Measurements from ENCODE around the gene C1QTNF4. TPM values are rescaled to one million over a fixed set of nuclear protein-coding genes. Genes with fewer than 3 reads are reported as not detected.
A peak's percentile ranks its signal among the peaks of the same experiment; 100 is the strongest.

Gene C1QTNF4
- total and polyA plus RNA-seq, 9 of the 15 experiments (the other 6 are each of a cell fraction or from before 2014, with no cell fraction given) = not detected

DNA sequence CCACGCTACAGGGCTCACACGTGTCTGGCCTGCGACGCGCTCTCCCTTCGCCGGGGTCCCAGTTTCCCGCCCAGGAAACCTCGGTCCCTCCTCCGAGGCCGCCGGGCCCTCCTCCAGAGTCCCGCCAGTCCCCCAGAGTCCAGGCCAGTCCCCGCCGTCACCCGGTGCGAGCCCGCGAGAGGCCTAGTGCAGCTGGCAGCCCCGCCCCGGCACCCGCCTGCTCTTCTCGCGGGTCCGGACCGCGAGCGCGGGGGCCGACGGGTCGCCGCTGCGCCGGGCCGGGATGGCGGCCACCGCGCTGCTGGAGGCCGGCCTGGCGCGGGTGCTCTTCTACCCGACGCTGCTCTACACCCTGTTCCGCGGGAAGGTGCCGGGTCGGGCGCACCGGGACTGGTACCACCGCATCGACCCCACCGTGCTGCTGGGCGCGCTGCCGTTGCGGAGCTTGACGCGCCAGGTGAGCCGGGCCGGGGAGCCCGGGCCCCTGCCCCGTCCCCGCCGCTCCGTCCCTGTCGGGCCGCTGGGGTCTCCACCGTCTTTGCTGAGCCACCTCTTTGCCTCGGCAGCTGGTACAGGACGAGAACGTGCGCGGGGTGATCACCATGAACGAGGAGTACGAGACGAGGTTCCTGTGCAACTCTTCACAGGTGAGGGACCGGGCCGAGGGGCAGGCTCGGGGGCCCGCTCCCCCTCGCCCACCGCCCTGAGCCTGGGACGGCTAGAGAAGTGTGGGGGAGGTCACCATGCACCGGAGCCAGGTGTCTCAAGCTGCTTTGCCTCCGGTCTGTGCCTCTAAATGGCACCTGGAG lies 28.7 kb downstream of the C1QTNF4 start, which contains the start of gene PTPMT1 (continued):
- TF ChIP-seq HMGN3 (IDR thresholded peaks at IDR 0.05; ENCODE audit: borderline replicate concordance, extremely low read depth, insufficient read length, low read depth, low read length) (peak; percentile 42), STAG1 (CRISPR knock-in tag; IDR thresholded peaks at IDR 0.05; ENCODE audit: borderline replicate concordance) (0 out of 2 replicates have a peak, but pooled peaks have one; percentile 11), MAFK (IDR thresholded peaks at IDR 0.05; ENCODE audit: low read length) (no peak), CC2D1A (IDR thresholded peaks at IDR 0.05) (0 out of 2 replicates have a peak, but pooled peaks have one; percentile 58), EWSR1 (IDR thresholded peaks at IDR 0.05; ENCODE audit: borderline replicate concordance, low read depth, partially characterized antibody) (no peak), SOX6 (IDR thresholded peaks at IDR 0.05) (0 out of 2 replicates have a peak, but pooled peaks have one; percentile 56), BHLHE40 (IDR thresholded peaks at IDR 0.05; ENCODE audit: low read length) (peak; percentile 24; the same call in 1 of the 2 replicates)
- TF ChIP-seq, protein P1, sequence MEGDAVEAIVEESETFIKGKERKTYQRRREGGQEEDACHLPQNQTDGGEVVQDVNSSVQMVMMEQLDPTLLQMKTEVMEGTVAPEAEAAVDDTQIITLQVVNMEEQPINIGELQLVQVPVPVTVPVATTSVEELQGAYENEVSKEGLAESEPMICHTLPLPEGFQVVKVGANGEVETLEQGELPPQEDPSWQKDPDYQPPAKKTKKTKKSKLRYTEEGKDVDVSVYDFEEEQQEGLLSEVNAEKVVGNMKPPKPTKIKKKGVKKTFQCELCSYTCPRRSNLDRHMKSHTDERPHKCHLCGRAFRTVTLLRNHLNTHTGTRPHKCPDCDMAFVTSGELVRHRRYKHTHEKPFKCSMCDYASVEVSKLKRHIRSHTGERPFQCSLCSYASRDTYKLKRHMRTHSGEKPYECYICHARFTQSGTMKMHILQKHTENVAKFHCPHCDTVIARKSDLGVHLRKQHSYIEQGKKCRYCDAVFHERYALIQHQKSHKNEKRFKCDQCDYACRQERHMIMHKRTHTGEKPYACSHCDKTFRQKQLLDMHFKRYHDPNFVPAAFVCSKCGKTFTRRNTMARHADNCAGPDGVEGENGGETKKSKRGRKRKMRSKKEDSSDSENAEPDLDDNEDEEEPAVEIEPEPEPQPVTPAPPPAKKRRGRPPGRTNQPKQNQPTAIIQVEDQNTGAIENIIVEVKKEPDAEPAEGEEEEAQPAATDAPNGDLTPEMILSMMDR (IDR thresholded peaks at IDR 0.05 in 2 of 3, conservative IDR thresholded peaks at IDR 0.05 in 1 of 3; ENCODE audit: insufficient read depth in 2 of 3, low read depth in 1 of 3, low read length in 3 of 3) = no peak
- TF ChIP-seq, protein P2, sequence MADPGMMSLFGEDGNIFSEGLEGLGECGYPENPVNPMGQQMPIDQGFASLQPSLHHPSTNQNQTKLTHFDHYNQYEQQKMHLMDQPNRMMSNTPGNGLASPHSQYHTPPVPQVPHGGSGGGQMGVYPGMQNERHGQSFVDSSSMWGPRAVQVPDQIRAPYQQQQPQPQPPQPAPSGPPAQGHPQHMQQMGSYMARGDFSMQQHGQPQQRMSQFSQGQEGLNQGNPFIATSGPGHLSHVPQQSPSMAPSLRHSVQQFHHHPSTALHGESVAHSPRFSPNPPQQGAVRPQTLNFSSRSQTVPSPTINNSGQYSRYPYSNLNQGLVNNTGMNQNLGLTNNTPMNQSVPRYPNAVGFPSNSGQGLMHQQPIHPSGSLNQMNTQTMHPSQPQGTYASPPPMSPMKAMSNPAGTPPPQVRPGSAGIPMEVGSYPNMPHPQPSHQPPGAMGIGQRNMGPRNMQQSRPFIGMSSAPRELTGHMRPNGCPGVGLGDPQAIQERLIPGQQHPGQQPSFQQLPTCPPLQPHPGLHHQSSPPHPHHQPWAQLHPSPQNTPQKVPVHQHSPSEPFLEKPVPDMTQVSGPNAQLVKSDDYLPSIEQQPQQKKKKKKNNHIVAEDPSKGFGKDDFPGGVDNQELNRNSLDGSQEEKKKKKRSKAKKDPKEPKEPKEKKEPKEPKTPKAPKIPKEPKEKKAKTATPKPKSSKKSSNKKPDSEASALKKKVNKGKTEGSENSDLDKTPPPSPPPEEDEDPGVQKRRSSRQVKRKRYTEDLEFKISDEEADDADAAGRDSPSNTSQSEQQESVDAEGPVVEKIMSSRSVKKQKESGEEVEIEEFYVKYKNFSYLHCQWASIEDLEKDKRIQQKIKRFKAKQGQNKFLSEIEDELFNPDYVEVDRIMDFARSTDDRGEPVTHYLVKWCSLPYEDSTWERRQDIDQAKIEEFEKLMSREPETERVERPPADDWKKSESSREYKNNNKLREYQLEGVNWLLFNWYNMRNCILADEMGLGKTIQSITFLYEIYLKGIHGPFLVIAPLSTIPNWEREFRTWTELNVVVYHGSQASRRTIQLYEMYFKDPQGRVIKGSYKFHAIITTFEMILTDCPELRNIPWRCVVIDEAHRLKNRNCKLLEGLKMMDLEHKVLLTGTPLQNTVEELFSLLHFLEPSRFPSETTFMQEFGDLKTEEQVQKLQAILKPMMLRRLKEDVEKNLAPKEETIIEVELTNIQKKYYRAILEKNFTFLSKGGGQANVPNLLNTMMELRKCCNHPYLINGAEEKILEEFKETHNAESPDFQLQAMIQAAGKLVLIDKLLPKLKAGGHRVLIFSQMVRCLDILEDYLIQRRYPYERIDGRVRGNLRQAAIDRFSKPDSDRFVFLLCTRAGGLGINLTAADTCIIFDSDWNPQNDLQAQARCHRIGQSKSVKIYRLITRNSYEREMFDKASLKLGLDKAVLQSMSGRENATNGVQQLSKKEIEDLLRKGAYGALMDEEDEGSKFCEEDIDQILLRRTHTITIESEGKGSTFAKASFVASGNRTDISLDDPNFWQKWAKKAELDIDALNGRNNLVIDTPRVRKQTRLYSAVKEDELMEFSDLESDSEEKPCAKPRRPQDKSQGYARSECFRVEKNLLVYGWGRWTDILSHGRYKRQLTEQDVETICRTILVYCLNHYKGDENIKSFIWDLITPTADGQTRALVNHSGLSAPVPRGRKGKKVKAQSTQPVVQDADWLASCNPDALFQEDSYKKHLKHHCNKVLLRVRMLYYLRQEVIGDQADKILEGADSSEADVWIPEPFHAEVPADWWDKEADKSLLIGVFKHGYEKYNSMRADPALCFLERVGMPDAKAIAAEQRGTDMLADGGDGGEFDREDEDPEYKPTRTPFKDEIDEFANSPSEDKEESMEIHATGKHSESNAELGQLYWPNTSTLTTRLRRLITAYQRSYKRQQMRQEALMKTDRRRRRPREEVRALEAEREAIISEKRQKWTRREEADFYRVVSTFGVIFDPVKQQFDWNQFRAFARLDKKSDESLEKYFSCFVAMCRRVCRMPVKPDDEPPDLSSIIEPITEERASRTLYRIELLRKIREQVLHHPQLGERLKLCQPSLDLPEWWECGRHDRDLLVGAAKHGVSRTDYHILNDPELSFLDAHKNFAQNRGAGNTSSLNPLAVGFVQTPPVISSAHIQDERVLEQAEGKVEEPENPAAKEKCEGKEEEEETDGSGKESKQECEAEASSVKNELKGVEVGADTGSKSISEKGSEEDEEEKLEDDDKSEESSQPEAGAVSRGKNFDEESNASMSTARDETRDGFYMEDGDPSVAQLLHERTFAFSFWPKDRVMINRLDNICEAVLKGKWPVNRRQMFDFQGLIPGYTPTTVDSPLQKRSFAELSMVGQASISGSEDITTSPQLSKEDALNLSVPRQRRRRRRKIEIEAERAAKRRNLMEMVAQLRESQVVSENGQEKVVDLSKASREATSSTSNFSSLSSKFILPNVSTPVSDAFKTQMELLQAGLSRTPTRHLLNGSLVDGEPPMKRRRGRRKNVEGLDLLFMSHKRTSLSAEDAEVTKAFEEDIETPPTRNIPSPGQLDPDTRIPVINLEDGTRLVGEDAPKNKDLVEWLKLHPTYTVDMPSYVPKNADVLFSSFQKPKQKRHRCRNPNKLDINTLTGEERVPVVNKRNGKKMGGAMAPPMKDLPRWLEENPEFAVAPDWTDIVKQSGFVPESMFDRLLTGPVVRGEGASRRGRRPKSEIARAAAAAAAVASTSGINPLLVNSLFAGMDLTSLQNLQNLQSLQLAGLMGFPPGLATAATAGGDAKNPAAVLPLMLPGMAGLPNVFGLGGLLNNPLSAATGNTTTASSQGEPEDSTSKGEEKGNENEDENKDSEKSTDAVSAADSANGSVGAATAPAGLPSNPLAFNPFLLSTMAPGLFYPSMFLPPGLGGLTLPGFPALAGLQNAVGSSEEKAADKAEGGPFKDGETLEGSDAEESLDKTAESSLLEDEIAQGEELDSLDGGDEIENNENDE (IDR thresholded peaks at IDR 0.05; ENCODE audit: low read depth, low read length) = no peak
- TF ChIP-seq, protein P3, sequence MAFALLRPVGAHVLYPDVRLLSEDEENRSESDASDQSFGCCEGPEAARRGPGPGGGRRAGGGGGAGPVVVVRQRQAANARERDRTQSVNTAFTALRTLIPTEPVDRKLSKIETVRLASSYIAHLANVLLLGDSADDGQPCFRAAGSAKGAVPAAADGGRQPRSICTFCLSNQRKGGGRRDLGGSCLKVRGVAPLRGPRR (CRISPR knock-in tag; IDR thresholded peaks at IDR 0.05) = no peak
- TF ChIP-seq, protein P4, sequence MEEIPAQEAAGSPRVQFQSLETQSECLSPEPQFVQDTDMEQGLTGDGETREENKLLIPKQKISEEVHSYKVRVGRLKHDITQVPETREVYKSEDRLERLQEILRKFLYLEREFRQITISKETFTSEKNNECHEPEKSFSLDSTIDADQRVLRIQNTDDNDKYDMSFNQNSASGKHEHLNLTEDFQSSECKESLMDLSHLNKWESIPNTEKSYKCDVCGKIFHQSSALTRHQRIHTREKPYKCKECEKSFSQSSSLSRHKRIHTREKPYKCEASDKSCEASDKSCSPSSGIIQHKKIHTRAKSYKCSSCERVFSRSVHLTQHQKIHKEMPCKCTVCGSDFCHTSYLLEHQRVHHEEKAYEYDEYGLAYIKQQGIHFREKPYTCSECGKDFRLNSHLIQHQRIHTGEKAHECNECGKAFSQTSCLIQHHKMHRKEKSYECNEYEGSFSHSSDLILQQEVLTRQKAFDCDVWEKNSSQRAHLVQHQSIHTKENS (CRISPR knock-in tag; IDR thresholded peaks at IDR 0.05) = no peak

All from K562 (cell line).